ENCODE measurements around the gene PDE4D. TPM values are rescaled to one million over a fixed set of nuclear protein-coding genes. Genes with fewer than 3 reads are reported as not detected.

The PDE4D gene
- total RNA-seq, 2 experiments from 2014 or later = 164 to 175 TPM

DNA sequence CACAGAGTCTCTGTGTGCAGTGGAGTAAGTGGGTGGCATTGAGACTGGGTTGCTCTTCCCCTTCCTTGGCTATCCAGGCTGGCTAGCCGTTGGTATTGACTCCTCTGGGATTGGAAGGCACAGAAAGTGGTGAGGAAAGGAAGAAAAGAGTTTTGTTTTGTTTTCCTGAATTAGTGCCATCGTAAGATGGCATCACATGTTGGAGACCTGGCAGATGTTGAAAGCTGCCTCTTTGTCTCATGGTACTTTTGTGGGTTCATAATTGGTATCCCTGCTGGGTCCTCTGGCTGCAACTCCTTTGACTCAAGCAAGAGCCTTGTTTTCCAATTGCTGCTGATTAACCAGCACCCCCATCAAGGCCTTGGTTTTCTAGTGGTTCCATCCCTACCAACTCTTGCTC is 293.8 kb downstream of the PDE4D start:
- TF ChIP-seq, protein P1, sequence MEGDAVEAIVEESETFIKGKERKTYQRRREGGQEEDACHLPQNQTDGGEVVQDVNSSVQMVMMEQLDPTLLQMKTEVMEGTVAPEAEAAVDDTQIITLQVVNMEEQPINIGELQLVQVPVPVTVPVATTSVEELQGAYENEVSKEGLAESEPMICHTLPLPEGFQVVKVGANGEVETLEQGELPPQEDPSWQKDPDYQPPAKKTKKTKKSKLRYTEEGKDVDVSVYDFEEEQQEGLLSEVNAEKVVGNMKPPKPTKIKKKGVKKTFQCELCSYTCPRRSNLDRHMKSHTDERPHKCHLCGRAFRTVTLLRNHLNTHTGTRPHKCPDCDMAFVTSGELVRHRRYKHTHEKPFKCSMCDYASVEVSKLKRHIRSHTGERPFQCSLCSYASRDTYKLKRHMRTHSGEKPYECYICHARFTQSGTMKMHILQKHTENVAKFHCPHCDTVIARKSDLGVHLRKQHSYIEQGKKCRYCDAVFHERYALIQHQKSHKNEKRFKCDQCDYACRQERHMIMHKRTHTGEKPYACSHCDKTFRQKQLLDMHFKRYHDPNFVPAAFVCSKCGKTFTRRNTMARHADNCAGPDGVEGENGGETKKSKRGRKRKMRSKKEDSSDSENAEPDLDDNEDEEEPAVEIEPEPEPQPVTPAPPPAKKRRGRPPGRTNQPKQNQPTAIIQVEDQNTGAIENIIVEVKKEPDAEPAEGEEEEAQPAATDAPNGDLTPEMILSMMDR (IDR thresholded peaks at IDR 0.05) = no peak
- no peaks in the 10 kb centered on the region for H3K4me1 ChIP-seq (ENCODE audit: insufficient read depth, low read length)
- POLR2A ChIA-PET = no interaction called here
- no peak overlapping the region for H3K4me3 ChIP-seq (ENCODE audit: low read length)
- H3K27ac ChIP-seq (ENCODE audit: low read depth in 1 of 2, low read length in 2 of 2) = no peak overlapping the region
- Mint-ChIP-seq H3K27me3 (no peaks in the 10 kb centered on the region), H3K36me3 (ENCODE audit: low read depth) (no peaks in the 10 kb centered on the region), H3K4me1 (ENCODE audit: low read depth) (no peaks in the 10 kb centered on the region), H3K9me3 (no peaks in the 10 kb centered on the region), H3K27ac (no peak overlapping the region), H3K4me3 (no peak overlapping the region)
- CTCF ChIA-PET = no interaction called here
- no peaks in the 10 kb centered on the region for H3K9me3 ChIP-seq (ENCODE audit: control insufficient read depth in 1 of 2, insufficient read depth in 1 of 2, low read length in 2 of 2)
- ATAC-seq (ENCODE audit: poor library complexity) (no peak), DNase-seq (no peak)
- intact Hi-C loops (cut with DNase I, micrococcal nuclease) = no loop called here
- no peaks in the 10 kb centered on the region for H3K27me3 ChIP-seq (ENCODE audit: control insufficient read depth in 1 of 2, insufficient read depth in 2 of 2, low read length in 2 of 2)
- no peaks in the 10 kb centered on the region for H3K36me3 ChIP-seq (ENCODE audit: insufficient read depth, low read length)

DNA sequence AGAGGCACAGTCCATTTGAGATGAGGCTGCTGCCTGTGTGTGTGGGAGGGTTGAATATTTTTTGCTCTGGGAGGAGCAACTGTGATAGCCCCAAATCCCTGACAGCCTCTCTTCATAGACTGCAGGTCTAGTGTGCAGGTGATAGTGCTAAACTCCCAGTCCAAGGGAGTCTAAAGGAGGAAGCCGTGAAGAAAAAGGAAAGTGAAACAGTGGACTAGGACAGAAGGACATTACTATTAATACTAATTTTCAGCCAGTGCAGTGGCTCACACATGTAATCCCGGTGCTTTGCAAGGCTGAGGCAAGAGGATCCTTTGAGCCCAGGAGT is 295.0 kb downstream of the PDE4D start:
- no peak for ATAC-seq (ENCODE audit: poor library complexity)
- H3K36me3 Mint-ChIP-seq (ENCODE audit: low read depth) = no peaks in the 10 kb centered on the region
- H3K4me1 Mint-ChIP-seq (ENCODE audit: low read depth) = no peaks in the 10 kb centered on the region
- Histone ChIP-seq H3K27ac (ENCODE audit: low read depth in 1 of 2, low read length in 2 of 2) (no peak overlapping the region), H3K27me3 (ENCODE audit: control insufficient read depth in 1 of 2, insufficient read depth in 2 of 2, low read length in 2 of 2) (no peaks in the 10 kb centered on the region), H3K4me1 (ENCODE audit: insufficient read depth, low read length) (no peaks in the 10 kb centered on the region), H3K4me3 (ENCODE audit: low read length) (no peak overlapping the region), H3K36me3 (ENCODE audit: insufficient read depth, low read length) (no peaks in the 10 kb centered on the region), H3K9me3 (ENCODE audit: control insufficient read depth in 1 of 2, insufficient read depth in 1 of 2, low read length in 2 of 2) (no peaks in the 10 kb centered on the region)
- DNase-seq = no peak
- TF ChIP-seq, protein P1 (IDR thresholded peaks at IDR 0.05) = no peak
- H3K4me3 Mint-ChIP-seq = no peak overlapping the region
- CTCF ChIA-PET = no interaction called here
- H3K27me3 Mint-ChIP-seq = no peaks in the 10 kb centered on the region
- intact Hi-C loops (cut with DNase I, micrococcal nuclease) = no loop called here
- no peak overlapping the region for H3K27ac Mint-ChIP-seq
- H3K9me3 Mint-ChIP-seq = no peaks in the 10 kb centered on the region
- POLR2A ChIA-PET = no interaction called here

DNA sequence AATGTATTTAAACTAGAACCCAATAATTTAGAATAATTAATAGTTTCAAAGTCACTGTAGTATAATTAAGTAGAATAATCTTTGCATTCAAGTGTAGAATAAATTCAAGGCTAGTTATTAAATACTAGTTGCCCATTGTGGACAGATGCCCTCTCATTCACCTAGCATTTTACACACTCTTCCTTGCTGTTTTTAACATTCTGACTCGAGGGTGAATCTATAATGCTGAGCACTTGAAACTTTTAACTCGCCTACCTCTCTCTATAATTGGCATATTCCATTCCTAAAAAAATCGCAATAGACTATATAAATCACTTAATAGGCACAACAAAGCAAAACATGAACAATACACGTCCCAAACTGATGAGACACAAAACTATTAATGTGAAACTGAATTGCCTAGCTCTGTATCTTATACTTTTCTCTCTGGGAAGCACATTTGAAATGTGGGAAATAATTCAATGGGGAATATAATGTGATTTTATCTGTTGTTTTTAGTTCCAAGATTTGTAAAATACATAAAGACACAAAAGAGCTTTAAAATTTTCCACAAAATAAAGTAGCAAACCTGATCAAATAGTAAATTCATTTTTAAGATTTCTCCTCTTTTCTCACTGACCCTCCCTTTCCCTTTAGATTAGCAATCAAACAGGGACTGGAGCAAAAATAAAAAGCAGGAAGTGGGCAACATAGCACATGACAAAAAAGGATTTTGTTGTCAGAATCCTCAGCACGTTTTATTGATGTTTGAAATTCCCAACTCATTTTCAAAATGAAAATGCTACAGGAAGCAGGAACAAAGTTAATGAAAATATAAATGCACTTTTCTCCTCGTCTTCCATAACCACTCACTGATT is 295.6 kb downstream of the PDE4D start:
- Histone ChIP-seq H3K27me3 (ENCODE audit: control insufficient read depth in 1 of 2, insufficient read depth in 2 of 2, low read length in 2 of 2) (no peaks in the 10 kb centered on the region), H3K36me3 (ENCODE audit: insufficient read depth, low read length) (no peaks in the 10 kb centered on the region), H3K27ac (ENCODE audit: low read depth in 1 of 2, low read length in 2 of 2) (no peak overlapping the region), H3K4me3 (ENCODE audit: low read length) (no peak overlapping the region), H3K4me1 (ENCODE audit: insufficient read depth, low read length) (no peaks in the 10 kb centered on the region), H3K9me3 (ENCODE audit: control insufficient read depth in 1 of 2, insufficient read depth in 1 of 2, low read length in 2 of 2) (no peaks in the 10 kb centered on the region)
- DNase-seq (no peak), ATAC-seq (ENCODE audit: poor library complexity) (no peak)
- intact Hi-C loops (cut with DNase I, micrococcal nuclease) = no loop called here
- Mint-ChIP-seq H3K9me3 (no peaks in the 10 kb centered on the region), H3K4me1 (ENCODE audit: low read depth) (no peaks in the 10 kb centered on the region), H3K27ac (no peak overlapping the region), H3K27me3 (no peaks in the 10 kb centered on the region), H3K36me3 (ENCODE audit: low read depth) (no peaks in the 10 kb centered on the region), H3K4me3 (no peak overlapping the region)
- CTCF ChIA-PET = no interaction called here
- TF ChIP-seq, protein P1 (IDR thresholded peaks at IDR 0.05) = no peak
- POLR2A ChIA-PET = no interaction called here
